GM18517 (cell line): ENCODE data around the gene ANKRD63.
A peak's percentile ranks its signal among the peaks of the same experiment; 100 is the strongest.

Source experiments
- ATAC-seq: cut with Tn5 transposase; IDR thresholded peaks from one replicate; pipeline ENCODE4 v1.9.1; 2021; ENCODE audit warnings: mild to moderate bottlenecking, moderate library complexity; ENCODE audit not compliant: unreplicated experiment

Gene ANKRD63

GRCh38 chr15:40282869-40283614 lies at the start of gene ANKRD63:
Gene ANKRD63 (minus strand): TSS chr15:40283064. CDS start chr15:40282586, 478 bp downstream.
- no peak for ATAC-seq

- no peak for ATAC-seq
Observed at GRCh38 chr15:40332113-40332781, 49.4 kb upstream of the ANKRD63 start.

- no peak for ATAC-seq
Observed at GRCh38 chr15:40331637-40332036, 48.8 kb upstream of the ANKRD63 start.

GRCh38 chr15:40331026-40331425 lies 48.2 kb upstream of the ANKRD63 start:
- ATAC-seq = no peak

GRCh38 chr15:40330368-40330836 lies 47.5 kb upstream of the ANKRD63 start:
- no peak for ATAC-seq

- ATAC-seq = no peak
Observed at GRCh38 chr15:40329804-40330203, 46.9 kb upstream of the ANKRD63 start.

GRCh38 chr15:40328751-40329150 lies 45.9 kb upstream of the ANKRD63 start:
- ATAC-seq = no peak

GRCh38 chr15:40328176-40328575 lies 45.3 kb upstream of the ANKRD63 start:
- no peak for ATAC-seq

GRCh38 chr15:40327457-40327856 lies 44.6 kb upstream of the ANKRD63 start:
- ATAC-seq = no peak

GRCh38 chr15:40325700-40326099 lies 42.8 kb upstream of the ANKRD63 start:
- no peak for ATAC-seq

- ATAC-seq = no peak
Observed at GRCh38 chr15:40325188-40325587, 42.3 kb upstream of the ANKRD63 start.

- no peak for ATAC-seq
Observed at GRCh38 chr15:40323953-40324937, 41.4 kb upstream of the ANKRD63 start.

GRCh38 chr15:40323239-40323952 lies 40.5 kb upstream of the ANKRD63 start, which contains the start of gene INAFM2:
Gene INAFM2 (plus strand): TSS chr15:40323692. CDS start chr15:40324056, 364 bp downstream.
- peak; percentile 85 for ATAC-seq

- no peak for ATAC-seq
Observed at GRCh38 chr15:40322531-40323238, 39.8 kb upstream of the ANKRD63 start.

- peak; percentile 29 for ATAC-seq
Observed at GRCh38 chr15:40320931-40321371, 38.1 kb upstream of the ANKRD63 start.

- no peak for ATAC-seq
Observed at GRCh38 chr15:40320409-40320808, 37.5 kb upstream of the ANKRD63 start.

- no peak for ATAC-seq
Observed at GRCh38 chr15:40317580-40317979, 34.7 kb upstream of the ANKRD63 start.

- ATAC-seq = no peak
Observed at GRCh38 chr15:40316931-40317330, 34.1 kb upstream of the ANKRD63 start.

- no peak for ATAC-seq
Observed at GRCh38 chr15:40314723-40315276, 31.9 kb upstream of the ANKRD63 start.
